Measurements from ENCODE around the gene COX20. TPM values are rescaled to one million over a fixed set of nuclear protein-coding genes. Genes with fewer than 3 reads are reported as not detected.

Gene COX20
- total and polyA plus RNA-seq, 2 of the 13 experiments (the other 11 are each of a cell fraction or from before 2014, with no cell fraction given) = 34.4 to 95.8 TPM

DNA sequence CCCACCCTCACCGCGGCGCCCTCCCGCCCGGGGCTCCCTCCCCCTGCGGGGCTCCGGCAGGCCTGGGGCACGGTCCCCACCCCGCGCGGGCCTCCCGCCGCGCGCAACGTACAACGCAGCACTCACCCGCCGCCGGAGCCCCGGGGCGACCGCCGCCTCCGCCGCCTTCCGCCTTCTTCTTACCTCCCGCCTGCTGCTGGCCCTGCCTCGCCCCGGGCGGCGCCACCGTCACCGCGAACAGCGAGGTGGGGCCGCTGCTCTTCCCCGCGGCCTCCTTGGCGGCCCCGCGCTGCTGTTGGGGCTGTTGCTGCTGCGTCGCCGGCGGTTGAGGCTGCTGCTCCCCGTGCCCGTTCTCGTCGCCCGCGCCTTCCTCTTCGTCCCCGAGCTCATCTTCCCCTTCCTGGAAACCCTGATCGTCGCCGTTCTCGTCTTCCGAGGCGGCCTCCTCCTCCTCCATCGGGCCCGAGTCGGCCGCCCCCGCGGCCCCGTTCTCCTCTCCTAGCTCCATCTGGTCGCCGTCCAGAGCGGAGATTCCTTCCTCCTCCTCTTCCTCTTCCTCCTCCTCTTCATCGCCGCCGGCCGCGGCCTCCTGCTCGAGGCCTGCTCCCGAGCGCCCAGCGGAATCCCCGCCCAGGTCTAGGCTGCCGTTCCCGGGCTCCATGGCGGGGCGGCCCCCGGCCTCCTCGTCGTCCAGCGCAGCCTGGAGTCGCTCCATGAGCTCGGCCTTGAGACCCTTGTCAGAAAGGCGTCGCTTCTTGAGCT lies 28.2 kb downstream of the COX20 start (continued):
- TF ChIP-seq, protein P1, sequence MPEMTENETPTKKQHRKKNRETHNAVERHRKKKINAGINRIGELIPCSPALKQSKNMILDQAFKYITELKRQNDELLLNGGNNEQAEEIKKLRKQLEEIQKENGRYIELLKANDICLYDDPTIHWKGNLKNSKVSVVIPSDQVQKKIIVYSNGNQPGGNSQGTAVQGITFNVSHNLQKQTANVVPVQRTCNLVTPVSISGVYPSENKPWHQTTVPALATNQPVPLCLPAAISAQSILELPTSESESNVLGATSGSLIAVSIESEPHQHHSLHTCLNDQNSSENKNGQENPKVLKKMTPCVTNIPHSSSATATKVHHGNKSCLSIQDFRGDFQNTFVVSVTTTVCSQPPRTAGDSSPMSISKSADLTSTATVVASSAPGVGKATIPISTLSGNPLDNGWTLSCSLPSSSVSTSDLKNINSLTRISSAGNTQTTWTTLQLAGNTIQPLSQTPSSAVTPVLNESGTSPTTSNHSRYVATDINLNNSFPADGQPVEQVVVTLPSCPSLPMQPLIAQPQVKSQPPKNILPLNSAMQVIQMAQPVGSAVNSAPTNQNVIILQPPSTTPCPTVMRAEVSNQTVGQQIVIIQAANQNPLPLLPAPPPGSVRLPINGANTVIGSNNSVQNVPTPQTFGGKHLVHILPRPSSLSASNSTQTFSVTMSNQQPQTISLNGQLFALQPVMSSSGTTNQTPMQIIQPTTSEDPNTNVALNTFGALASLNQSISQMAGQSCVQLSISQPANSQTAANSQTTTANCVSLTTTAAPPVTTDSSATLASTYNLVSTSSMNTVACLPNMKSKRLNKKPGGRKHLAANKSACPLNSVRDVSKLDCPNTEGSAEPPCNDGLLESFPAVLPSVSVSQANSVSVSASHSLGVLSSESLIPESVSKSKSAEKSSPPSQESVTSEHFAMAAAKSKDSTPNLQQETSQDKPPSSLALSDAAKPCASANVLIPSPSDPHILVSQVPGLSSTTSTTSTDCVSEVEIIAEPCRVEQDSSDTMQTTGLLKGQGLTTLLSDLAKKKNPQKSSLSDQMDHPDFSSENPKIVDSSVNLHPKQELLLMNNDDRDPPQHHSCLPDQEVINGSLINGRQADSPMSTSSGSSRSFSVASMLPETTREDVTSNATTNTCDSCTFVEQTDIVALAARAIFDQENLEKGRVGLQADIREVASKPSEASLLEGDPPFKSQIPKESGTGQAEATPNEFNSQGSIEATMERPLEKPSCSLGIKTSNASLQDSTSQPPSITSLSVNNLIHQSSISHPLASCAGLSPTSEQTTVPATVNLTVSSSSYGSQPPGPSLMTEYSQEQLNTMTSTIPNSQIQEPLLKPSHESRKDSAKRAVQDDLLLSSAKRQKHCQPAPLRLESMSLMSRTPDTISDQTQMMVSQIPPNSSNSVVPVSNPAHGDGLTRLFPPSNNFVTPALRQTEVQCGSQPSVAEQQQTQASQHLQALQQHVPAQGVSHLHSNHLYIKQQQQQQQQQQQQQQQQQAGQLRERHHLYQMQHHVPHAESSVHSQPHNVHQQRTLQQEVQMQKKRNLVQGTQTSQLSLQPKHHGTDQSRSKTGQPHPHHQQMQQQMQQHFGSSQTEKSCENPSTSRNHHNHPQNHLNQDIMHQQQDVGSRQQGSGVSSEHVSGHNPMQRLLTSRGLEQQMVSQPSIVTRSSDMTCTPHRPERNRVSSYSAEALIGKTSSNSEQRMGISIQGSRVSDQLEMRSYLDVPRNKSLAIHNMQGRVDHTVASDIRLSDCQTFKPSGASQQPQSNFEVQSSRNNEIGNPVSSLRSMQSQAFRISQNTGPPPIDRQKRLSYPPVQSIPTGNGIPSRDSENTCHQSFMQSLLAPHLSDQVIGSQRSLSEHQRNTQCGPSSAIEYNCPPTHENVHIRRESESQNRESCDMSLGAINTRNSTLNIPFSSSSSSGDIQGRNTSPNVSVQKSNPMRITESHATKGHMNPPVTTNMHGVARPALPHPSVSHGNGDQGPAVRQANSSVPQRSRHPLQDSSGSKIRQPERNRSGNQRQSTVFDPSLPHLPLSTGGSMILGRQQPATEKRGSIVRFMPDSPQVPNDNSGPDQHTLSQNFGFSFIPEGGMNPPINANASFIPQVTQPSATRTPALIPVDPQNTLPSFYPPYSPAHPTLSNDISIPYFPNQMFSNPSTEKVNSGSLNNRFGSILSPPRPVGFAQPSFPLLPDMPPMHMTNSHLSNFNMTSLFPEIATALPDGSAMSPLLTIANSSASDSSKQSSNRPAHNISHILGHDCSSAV (CRISPR knock-in tag; IDR thresholded peaks at IDR 0.05; ENCODE audit: borderline replicate concordance) = peak; percentile 45; the same call in 1 of the 2 replicates
- TF ChIP-seq MLLT10 (CRISPR knock-in tag; IDR thresholded peaks at IDR 0.05) = no peak
- peak in 1 of 2 experiments; percentile 1; a peak in 1 of 4 replicates for TF ChIP-seq KLF16 (CRISPR knock-in tag; IDR thresholded peaks at IDR 0.05)
- 0 out of 2 replicates have a peak, but pooled peaks have one; percentile 2 for TF ChIP-seq ZNF329 (CRISPR knock-in tag; IDR thresholded peaks at IDR 0.05; ENCODE audit: low read depth)
- no peak for TF ChIP-seq HMG20B (CRISPR knock-in tag; conservative IDR thresholded peaks at IDR 0.05)
- TF ChIP-seq SKI (IDR thresholded peaks at IDR 0.05; ENCODE audit: partially characterized antibody) = no peak
- TF ChIP-seq FOXK1 (CRISPR knock-in tag; IDR thresholded peaks at IDR 0.05; ENCODE audit: borderline replicate concordance, low read depth) = no peak
- no peak for TF ChIP-seq NFKBIZ (CRISPR knock-in tag; IDR thresholded peaks at IDR 0.05)
- TF ChIP-seq MAF1 (CRISPR knock-in tag; IDR thresholded peaks at IDR 0.05; ENCODE audit: borderline replicate concordance) = no peak
- no peak; the same call in 1 of the 2 replicates for TF ChIP-seq ZNF703 (CRISPR knock-in tag; IDR thresholded peaks at IDR 0.05; ENCODE audit: borderline replicate concordance)
- no peak for TF ChIP-seq CHCHD3 (CRISPR knock-in tag; IDR thresholded peaks at IDR 0.05)
- TF ChIP-seq ZBTB2 (CRISPR knock-in tag; IDR thresholded peaks at IDR 0.05; ENCODE audit: low read depth) = no peak
- no peak for TF ChIP-seq ZNF264 (CRISPR knock-in tag; IDR thresholded peaks at IDR 0.05)
- TF ChIP-seq MTERF4 (CRISPR knock-in tag; IDR thresholded peaks at IDR 0.05) = peak; percentile 60; the same call in 1 of the 2 replicates
- TF ChIP-seq ZC3H4 (CRISPR knock-in tag; IDR thresholded peaks at IDR 0.05; ENCODE audit: borderline replicate concordance) = 0 out of 2 replicates have a peak, but pooled peaks have one; percentile 38

Measured in HepG2 (cell line).